Measurements from ENCODE around the gene TANGO2.

The TANGO2 gene

DNA sequence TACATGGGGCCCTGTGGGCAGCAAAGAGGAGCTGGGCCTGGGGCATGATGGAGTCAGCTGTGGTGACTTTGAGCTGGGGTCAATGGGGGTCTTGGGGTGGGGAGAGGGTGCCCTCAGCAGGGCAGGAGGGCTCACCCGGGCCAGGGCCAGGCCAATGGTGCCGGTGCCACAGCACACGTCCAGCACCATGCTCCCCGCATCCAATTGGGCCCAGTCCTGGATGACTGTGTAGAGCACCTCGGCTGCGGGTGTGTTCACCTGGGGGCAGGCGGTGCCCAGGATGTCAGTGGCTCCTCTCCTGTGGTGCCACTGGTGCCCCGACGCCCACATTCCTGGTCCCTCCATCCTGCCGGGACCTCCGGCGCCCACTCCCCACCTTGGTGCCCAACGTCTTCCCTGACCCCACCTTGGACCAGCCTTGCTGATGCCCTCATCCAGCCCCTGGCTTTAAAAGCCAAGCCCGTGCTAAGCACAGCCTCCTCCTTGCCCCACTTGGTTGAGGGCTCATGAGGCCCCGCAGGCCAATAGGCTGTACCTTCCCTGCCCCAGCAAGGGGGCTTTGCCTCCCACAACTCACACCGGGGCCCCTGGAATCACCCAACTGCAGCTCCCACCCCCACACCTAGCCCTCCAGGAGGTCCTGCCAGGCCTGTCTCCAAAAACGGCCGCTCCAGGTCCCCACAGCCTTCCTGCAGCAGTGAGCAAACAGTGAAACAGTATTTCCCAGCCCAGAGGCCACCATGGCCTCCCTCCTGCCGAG is 92.8 kb downstream of the TANGO2 start:
- DNase-seq, result no peak
- no peak for TF ChIP-seq GATA1 (IDR thresholded peaks at IDR 0.05; ENCODE audit: low read depth, low read length)

GRCh38 chr22:20114506-20115475 is 93.9 kb downstream of the TANGO2 start:
- TF ChIP-seq GATA1 (IDR thresholded peaks at IDR 0.05; ENCODE audit: low read depth, low read length), result no peak
- no peak for TF ChIP-seq POLR2A (IDR thresholded peaks at IDR 0.05; ENCODE audit: low read length)
- DNase-seq, result peak in 1 of 2 experiments; percentile 33

DNA sequence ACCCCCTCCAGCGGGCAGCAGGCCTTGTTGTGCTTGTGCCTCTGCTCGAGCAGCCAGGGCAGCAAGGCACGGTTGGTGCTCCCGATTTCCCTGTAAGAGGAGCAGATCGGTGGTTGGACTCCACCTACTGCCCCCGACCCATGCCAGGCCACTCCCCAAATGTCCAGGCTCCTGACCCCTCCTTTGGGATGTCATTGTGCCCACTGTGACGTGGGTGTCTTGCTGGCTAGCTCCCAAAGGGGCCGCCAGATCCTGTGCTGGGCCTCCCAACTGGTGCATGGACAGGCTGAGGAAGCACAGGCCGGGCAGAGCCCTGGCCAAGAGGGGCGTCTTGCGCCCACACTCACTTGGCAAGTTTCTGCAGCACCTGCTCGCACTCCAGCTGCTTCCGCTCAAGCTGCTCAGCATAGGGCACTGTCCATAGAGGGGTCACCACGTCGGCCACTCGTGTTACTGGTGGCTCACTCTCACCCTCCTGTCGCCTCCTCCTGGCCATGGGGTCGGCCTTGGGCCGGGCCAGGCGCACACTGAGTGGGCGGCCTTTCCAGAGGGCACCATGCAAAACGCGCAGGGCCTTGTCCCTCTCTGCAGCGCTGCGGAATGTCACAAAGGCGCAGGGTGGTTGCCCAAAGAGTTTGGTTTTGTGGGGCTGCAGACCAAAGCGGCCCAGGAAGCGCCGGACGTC is 94.9 kb downstream of the TANGO2 start, which contains the start of gene RANBP1:
Gene RANBP1 (plus strand): TSS at position 414 of the 685 bp plus-strand sequence. CDS start 81 bp downstream, at position 495.
- peak in 1 of 2 experiments; percentile 34 for DNase-seq
- TF ChIP-seq GATA1 (IDR thresholded peaks at IDR 0.05; ENCODE audit: low read depth, low read length) (no peak), POLR2A (IDR thresholded peaks at IDR 0.05; ENCODE audit: low read length) (no peak)

DNA sequence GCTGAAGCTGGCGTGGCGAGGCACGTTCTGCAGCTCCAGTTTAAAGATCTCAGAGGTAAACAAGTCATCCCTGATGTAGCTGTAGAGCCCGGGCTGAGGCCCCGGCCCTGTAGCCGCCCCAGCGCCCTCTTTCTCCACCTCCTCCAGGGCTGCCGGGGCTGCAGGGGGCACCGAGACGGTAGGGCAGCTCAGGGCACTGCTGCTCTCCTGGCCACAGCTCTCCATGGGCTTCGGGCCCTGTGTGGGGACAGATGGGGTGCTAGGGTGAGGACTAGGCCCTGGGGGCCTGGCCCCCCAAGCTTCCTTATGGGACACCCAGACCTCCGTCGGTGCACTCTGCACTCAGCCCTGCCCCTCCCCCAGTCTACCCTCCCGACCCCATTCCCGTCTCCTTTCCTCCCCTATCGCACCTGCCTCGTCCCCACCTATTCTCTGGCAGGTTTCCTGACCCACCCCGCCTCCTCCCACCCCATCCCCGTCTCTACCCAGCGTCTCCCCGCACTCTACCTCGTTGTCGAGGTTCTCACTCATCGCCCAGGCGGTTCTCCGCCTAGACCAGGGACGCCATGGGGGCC is 95.6 kb downstream of the TANGO2 start:
- DNase-seq, result no peak

More for the DNA sequence above, 95.6 kb downstream of the TANGO2 start:
- no peak for TF ChIP-seq GATA1 (IDR thresholded peaks at IDR 0.05; ENCODE audit: low read depth, low read length)
